HG03095 (cell line): ENCODE data around the gene PPT1.

ENCODE experiments used
- ATAC-seq: cut with Tn5 transposase; IDR thresholded peaks from one replicate; pipeline ENCODE4 v1.9.1; 2021; ENCODE audit warnings: moderate library complexity; ENCODE audit not compliant: unreplicated experiment

PPT1 gene

GRCh38 chr1:40096977-40097782, at the start of gene PPT1:
Gene PPT1, minus strand, starts transcription at chr1:40097252. Its CDS starts 14 bp downstream, at chr1:40097238.
- peak; percentile 82 for ATAC-seq

- no peak for ATAC-seq
Observed at GRCh38 chr1:40143891-40144575, 47.0 kb upstream of the PPT1 start.

DNA sequence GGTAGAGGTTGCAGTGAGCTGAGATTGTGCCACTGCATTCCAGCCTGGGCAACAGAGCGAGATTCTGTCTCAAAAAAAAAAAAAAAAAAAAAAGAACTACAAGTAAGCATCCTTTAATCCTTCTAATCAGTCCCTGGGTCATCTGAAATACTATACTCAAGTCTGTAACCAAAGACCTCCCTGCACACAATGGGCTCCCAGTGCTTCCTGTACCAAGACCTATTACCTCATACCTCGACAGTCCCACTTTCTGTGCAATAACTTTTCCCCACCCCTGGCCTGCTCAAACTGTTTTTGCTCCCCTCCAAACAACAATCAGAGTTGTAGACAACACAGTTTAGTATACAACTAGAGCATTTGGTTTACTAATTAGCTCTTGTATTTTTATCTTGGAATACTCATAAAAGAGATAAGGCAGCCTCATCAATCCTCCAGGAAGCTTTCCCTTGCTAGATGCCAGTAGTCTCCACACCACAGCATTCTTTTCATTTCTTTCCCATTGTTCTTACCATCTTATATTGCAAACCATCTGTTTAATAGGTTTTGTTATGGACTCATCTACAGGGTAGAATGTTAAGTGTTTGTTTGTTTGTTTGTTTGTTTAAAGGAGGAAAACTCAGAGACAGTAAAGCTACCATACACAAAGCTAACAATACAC, 45.0 kb upstream of the PPT1 start:
- ATAC-seq, result no peak

GRCh38 chr1:40140211-40140973, 43.3 kb upstream of the PPT1 start:
- ATAC-seq, result no peak

DNA sequence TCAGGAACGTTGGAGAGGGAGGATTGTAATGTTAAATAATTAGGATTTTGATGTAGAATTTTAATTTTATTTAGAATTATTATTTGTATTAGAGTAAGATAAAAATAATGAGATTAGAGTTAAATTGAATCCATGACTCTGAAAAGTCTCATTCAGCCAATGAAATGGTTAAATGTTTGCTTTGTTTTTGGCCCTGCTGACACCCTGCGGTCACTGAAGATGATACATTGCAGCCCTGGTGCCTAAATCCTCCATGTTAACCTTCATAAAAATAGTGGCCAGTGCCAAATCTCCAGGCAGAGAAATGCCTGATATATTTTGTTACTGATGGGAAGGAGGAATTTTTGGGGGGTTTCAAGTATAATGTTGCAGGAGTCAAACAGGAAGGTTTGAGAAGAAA, 36.8 kb upstream of the PPT1 start:
- ATAC-seq, result no peak

- no peak for ATAC-seq
Observed at GRCh38 chr1:40133312-40133665, 36.2 kb upstream of the PPT1 start.

DNA sequence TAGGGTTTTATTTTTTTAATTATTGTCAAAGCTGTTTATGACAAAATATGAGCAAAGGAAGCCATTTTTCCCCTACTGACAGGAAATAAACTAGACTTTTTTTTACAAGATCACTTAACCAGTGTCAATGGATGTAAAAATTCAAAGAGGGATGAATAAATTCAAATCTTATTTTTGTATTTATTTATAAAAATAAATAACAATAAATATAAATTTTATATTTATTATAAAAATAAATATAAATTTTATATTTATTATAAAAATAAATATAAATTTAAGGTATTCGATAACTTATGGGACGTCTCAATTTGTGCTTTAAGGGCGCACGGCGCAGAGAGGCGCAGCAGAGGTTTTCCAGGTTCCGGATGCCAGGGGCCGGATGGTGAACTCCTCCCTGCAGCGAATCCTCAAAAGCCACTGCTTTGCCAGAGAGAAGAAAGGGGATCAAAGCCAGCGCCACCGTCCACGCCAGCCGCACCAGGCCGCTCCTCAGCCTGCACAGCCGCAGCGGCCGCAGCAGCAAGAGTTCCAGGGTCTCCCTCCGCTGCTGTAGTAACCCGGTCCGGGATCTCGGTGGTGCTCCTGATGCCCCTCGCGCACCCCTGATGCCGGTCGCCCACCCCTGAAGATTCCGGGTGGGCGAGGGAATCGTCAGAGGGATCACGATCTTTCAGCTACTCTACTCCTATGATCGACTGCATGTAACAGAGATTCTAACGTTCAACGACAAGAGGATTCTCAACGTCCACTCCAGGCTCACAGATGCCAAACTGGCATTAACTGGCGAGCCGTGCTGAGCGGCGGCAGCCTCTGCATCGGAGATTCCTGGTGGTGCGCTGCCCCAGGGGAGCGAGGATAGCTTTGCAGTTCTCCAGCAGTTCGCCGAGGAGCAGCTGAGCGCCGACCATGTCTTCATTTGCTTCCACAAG, 35.6 kb upstream of the PPT1 start:
- no peak for ATAC-seq

GRCh38 chr1:40130892-40131291, 33.8 kb upstream of the PPT1 start:
- ATAC-seq, result no peak

DNA sequence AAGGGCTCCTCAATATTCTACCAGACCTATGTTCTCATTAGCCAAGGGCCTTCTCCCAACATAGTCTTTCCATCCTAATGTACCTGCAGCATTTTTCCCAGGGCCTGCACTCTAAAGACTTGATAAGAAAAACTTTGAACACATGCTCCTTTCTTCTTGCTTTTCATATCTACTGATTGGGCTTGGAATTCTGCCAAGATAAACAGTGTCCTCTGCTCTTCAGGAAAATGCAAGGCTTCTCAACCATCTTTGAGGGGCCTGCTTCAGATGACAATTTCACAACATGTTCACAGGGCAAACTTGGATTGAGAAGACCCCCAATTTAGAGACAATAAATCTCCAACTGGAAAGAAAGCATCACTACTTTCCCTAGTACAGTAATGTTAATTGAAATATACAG, 25.8 kb upstream of the PPT1 start:
- ATAC-seq, result no peak

DNA sequence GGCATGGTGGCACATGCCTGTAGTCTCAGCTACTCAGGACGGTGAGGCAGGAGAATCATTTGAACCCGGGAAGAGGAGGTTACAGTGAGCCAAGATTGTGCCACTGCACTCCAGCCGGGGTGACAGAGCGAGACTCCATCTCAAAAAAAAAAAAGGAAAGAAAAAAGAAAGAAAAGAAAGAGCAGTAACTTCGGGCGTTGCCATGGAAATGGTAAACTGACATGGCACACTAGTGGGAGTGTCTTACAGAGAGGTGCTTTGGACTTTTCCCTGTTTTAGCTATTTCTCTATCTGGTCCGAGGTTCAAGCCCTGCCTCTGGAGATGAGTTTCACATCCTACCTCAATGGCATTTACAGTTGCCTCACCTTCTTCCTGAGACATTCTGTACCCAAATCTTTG, 23.1 kb upstream of the PPT1 start:
- no peak for ATAC-seq

DNA sequence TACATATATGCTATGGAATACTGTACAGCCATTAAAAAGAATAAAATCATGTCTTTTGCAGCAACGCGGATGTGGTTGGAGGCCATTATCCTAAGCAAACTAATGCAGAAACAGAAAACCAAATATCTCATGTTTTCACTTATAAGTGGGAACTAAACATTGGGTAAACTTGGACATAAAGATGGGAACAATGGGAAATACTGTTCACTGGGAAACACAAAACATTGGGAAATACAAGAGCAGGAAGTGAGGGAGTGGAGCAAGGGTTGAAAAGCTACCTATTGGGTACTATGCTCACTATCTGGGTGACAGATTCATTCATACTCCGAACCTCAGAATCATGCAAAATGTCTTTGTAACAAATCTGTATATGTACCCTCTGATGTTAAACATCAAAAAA, 17.3 kb upstream of the PPT1 start:
- no peak for ATAC-seq

GRCh38 chr1:40110389-40110788, 13.3 kb upstream of the PPT1 start:
- ATAC-seq, result no peak

- ATAC-seq, result no peak
Observed at GRCh38 chr1:40107290-40107959, 10.4 kb upstream of the PPT1 start.

DNA sequence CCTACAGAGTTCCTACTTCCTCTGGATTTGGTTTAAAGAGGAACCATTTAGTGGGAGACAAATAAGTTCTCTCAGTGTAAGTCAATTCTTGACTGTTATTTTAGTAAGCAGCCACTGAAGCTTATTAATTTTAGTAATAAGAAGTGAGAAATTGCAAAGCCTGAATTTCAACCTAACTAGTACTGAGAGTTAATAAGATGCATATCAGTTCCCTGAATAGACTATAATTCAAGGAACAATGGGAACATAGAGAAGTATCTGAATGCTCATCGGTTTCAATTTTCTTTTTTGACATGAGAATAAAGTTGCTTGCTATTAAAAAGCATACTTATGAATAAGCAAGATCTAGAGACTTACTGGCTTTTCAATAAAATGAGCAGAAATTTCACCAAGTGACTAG, 8.0 kb upstream of the PPT1 start:
- no peak for ATAC-seq

DNA sequence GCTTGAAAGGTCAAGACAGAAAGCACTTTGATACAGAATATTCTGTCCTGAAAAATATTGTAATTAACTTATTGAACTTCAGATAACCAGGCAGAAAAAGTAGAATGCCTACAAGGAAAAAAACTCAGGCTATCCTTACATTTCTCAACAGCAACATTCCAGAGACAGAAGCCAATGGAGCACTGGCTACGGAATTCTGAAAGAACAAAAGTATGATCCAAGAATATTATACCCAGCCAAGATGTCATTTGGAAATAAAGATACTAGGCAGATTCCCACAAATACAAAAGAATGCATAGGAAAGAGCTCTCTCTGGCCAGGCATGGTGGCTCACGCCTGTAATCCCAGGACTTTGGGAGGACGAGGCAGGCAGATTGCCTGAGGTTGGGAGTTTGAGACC, 5.8 kb upstream of the PPT1 start:
- no peak for ATAC-seq

DNA sequence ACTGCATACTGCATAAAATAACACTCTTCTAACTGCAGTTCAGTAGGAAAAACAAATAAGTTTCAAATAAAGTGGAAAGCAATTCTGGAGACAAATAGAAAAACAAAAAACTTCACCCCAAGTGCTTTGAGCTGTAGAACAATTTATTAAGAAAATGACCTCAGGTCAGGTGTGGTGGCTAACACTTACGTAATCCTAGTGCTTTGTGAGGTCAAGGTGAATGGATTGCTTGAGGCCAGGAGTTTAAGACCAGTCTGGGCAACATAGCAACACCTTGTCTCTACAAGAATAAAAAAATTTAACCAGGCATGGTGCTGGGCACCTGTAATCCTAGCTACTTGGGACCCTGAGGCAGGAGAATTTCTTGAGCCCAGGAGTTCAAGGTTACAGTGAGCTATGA, 5.0 kb upstream of the PPT1 start:
- ATAC-seq, result no peak

- ATAC-seq, result peak; percentile 22
Observed at GRCh38 chr1:40096646-40096976, 441 bp downstream of the PPT1 start.

GRCh38 chr1:40095806-40096205, 1.2 kb downstream of the PPT1 start:
- ATAC-seq, result no peak

DNA sequence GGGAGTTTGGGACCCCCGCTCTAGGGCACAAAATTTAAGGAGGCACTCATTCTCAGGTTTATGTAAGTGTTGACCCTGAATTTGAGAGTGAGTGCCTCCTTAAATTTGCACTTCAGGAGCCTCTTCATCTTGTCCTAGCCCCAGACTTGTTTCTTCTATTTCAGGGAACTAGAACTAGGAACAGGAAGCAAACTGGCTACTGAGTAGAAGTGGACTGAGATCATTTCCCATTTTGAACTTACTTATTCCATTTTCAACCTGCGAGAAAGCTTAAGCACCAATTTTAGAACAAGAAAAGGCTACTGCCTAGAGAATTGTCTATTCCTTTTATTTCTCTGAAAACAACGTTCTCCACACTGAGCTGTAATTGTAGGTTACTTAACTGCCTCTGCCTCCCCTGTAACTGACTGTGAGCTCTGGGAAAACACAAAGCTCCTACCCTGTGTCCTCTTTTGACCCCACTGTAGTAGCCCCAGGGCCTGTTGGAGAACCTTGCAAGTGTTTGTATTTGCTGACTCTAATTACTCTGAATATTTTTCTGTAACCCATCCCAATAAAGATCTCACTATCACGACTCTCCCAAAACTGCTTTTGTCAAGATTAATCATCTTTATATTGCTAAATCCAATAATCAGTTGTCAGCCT, 2.5 kb downstream of the PPT1 start:
- ATAC-seq, result no peak
